WTC11 (cell line): ENCODE results near the gene CLMP. TPM values are rescaled to one million over a fixed set of nuclear protein-coding genes. Genes with fewer than 3 reads are reported as not detected.

Source experiments
- ATAC-seq: fragments of 200-7000 bp; cut with Tn5 transposase; 2 replicates; pipeline ENCODE4 v1.10.0; 2021; ENCODE audit warnings: mild to moderate bottlenecking, moderate library complexity
- CTCF ChIA-PET: fragments of 300-600 bp; sonication (Branson Sonifier 250); formaldehyde crosslinking; loops from one replicate; lab custom pipeline; 2021; ENCODE audit warnings: antibody characterized with exemption; lab: Charles Lee
- POLR2A ChIA-PET: fragments of 350-600 bp; sonication (Branson Sonifier 250); formaldehyde crosslinking; loops from one replicate; lab custom pipeline; 2021; ENCODE audit warnings: antibody characterized with exemption; lab: Charles Lee
- DNase-seq: peaks from one replicate; pipeline ENCODE4 v3.0.0; 2021; ENCODE audit warnings: low spot score
- H3K27ac Mint-ChIP-seq: 2 replicates; pipeline ENCODE4 v1.8.0; 2021; ENCODE audit warnings: mixed read lengths
- H3K27me3 Mint-ChIP-seq: 2 replicates; pipeline ENCODE4 v1.8.0; 2021; ENCODE audit warnings: low read depth, mild to moderate bottlenecking, moderate library complexity, mixed read lengths
- H3K36me3 Mint-ChIP-seq: 2 replicates; pipeline ENCODE4 v1.8.0; 2021; ENCODE audit warnings: mixed read lengths
- H3K4me1 Mint-ChIP-seq: 2 replicates; pipeline ENCODE4 v1.8.0; 2022; ENCODE audit warnings: mixed read lengths
- H3K4me3 Mint-ChIP-seq: 2 replicates; pipeline ENCODE4 v1.8.0; 2021; ENCODE audit warnings: mild to moderate bottlenecking, moderate library complexity, mixed read lengths
- H3K9me3 Mint-ChIP-seq: 2 replicates; pipeline ENCODE4 v1.8.0; 2021; ENCODE audit warnings: mixed read lengths
- AR ChIP-seq: fragments of 250-450 bp; sonication (Bioruptor Pico); IDR thresholded peaks from 2 replicates; pipeline ENCODE4 v1.9.0; 2021; ENCODE audit warnings: mild to moderate bottlenecking
- ATF6 ChIP-seq: sonication (generic); formaldehyde crosslinking; IDR thresholded peaks from 2 replicates; pipeline ENCODE4 v1.8.1; 2023; ENCODE audit warnings: mild to moderate bottlenecking, missing genetic modification reagents
- CBFB ChIP-seq: sonication (generic); formaldehyde crosslinking; IDR thresholded peaks from 2 replicates; pipeline ENCODE4 v1.8.1; 2022; ENCODE audit warnings: mild to moderate bottlenecking, low read depth, missing genetic modification reagents
- CREB1 ChIP-seq: sonication (generic); formaldehyde crosslinking; IDR thresholded peaks from 2 replicates; pipeline ENCODE4 v1.8.0; 2023; ENCODE audit warnings: mild to moderate bottlenecking, missing genetic modification reagents
- CTCF ChIP-seq: fragments of 200-600 bp; IDR thresholded peaks from 2 replicates; pipeline ENCODE4 v1.8.0; 2022; ENCODE audit warnings: antibody characterized with exemption
- ELF4 ChIP-seq: sonication (generic); formaldehyde crosslinking; IDR thresholded peaks from 2 replicates; pipeline ENCODE4 v1.8.1; 2022; ENCODE audit warnings: low read depth, mild to moderate bottlenecking, moderate library complexity, missing genetic modification reagents
- EMX1 ChIP-seq: fragments of 250-450 bp; sonication (Bioruptor Pico); IDR thresholded peaks from 2 replicates; pipeline ENCODE4 v1.8.0; 2021; ENCODE audit warnings: mild to moderate bottlenecking
- ERG ChIP-seq: fragments of 250-450 bp; sonication (Bioruptor Pico); IDR thresholded peaks from 2 replicates; pipeline ENCODE4 v1.8.0; 2021; ENCODE audit warnings: mild to moderate bottlenecking
- NR2C2 ChIP-seq: sonication (generic); formaldehyde crosslinking; IDR thresholded peaks from 2 replicates; pipeline ENCODE4 v1.8.0; 2022; ENCODE audit warnings: mild to moderate bottlenecking, missing genetic modification reagents
- OVOL2 ChIP-seq: fragments of 250-450 bp; sonication (Bioruptor Pico); IDR thresholded peaks from 2 replicates; pipeline ENCODE4 v1.9.0; 2021; ENCODE audit warnings: mild to moderate bottlenecking, borderline replicate concordance
- PRDM15 ChIP-seq: sonication (generic); formaldehyde crosslinking; IDR thresholded peaks from 2 replicates; pipeline ENCODE4 v1.8.0; 2022; ENCODE audit warnings: missing genetic modification reagents
- SMAD3 ChIP-seq: sonication (generic); formaldehyde crosslinking; IDR thresholded peaks from 2 replicates; pipeline ENCODE4 v1.8.0; 2022; ENCODE audit warnings: missing genetic modification reagents, mild to moderate bottlenecking, borderline replicate concordance
- ZNF138 ChIP-seq: sonication (generic); formaldehyde crosslinking; conservative IDR thresholded peaks from 2 replicates; pipeline ENCODE4 v1.8.1; 2022; ENCODE audit warnings: mild to moderate bottlenecking, moderate library complexity, missing genetic modification reagents
- total RNA-seq: library from RNA; stranded (reverse); gene quantifications from 3 replicates; pipeline ENCODE4 v1.2.3, GENCODE V29; 2021

Gene CLMP
- total RNA-seq, 1 experiment from 2014 or later = 20.0 TPM

- CTCF ChIA-PET = interaction anchor here (1.1 to 2.1 kb wide), 5 partner anchors 8 to 45 kb away, joined by 3 to 8 read pairs (median 3); no protein-coding TSS in a partner anchor
- Mint-ChIP-seq H3K9me3 (peaks cover 5% of the 10 kb centered on the region; the same call in 1 of the 2 replicates), H3K36me3 (no peaks in the 10 kb centered on the region), H3K27ac (peak overlapping the region; percentile 74; the same call in 1 of the 2 replicates), H3K27me3 (peaks cover 5% of the 10 kb centered on the region), H3K4me1 (peaks cover 53% of the 10 kb centered on the region), H3K4me3 (no peak overlapping the region)
- ATAC-seq (no peak), DNase-seq (no peak)
- POLR2A ChIA-PET = no interaction called here
- peak; percentile 38; the same call in 1 of the 2 replicates for TF ChIP-seq PRDM15 (CRISPR knock-in tag)
- TF ChIP-seq AR (CRISPR knock-in tag) = no peak
Measured at GRCh38 chr11:123211149-123211852, 16.3 kb upstream of the CLMP start.

GRCh38 chr11:123209591-123209990 lies 14.5 kb upstream of the CLMP start:
- H3K27ac Mint-ChIP-seq = no peak overlapping the region
- DNase-seq (no peak), ATAC-seq (no peak)
- no peak overlapping the region for H3K4me3 Mint-ChIP-seq
- peaks cover 5% of the 10 kb centered on the region for H3K27me3 Mint-ChIP-seq
- ChIA-PET CTCF (interaction anchor here (1.1 kb wide), 1 partner anchor 46 kb away, joined by 3 read pairs; no protein-coding TSS in a partner anchor), POLR2A (no interaction called here)
- H3K36me3 Mint-ChIP-seq = no peaks in the 10 kb centered on the region
- no peaks in the 10 kb centered on the region for H3K9me3 Mint-ChIP-seq
- peaks cover 40% of the 10 kb centered on the region for H3K4me1 Mint-ChIP-seq
- TF ChIP-seq PRDM15 (CRISPR knock-in tag) (no peak), NR2C2 (CRISPR knock-in tag) (no peak), AR (CRISPR knock-in tag) (no peak), EMX1 (CRISPR knock-in tag) (no peak), SMAD3 (CRISPR knock-in tag) (no peak), ELF4 (no peak), CREB1 (no peak), ATF6 (no peak), OVOL2 (CRISPR knock-in tag) (no peak), ZNF138 (no peak), CBFB (CRISPR knock-in tag) (no peak), CTCF (no peak), ERG (no peak)
